ENCODE measurements around the gene MASP2. TPM values are rescaled to one million over a fixed set of nuclear protein-coding genes. Genes with fewer than 3 reads are reported as not detected.
"Not testable (repeated sequence)": the region's sequence is repeated elsewhere in the genome, so short reads cannot be mapped to it uniquely, and the experiment has no call there.

The MASP2 gene
- total and polyA plus RNA-seq, 12 donors: 0.01 TPM; not detected in 11

- intact Hi-C loops (cut with DNase I): loop anchor here in 9 of 10 donors (5.0 to 10.0 kb wide), 6 partner anchors 65 to 685 kb away; no protein-coding TSS in a partner anchor
- WGBS, 2 donors: 68 to 76% methylated on average over 2 of the region's 2 CpGs
- DNase-seq (no peak), ATAC-seq (no peak)
- Histone ChIP-seq H3K9me3 (no peaks in the 10 kb centered on the region), H3K27ac (no peak overlapping the region), H3K4me1 (peaks cover 0 to 13% (median 3%) of the 10 kb centered on the region in 9 donors), H3K36me3 (no peaks in the 10 kb centered on the region), H3K27me3 (no peaks in the 10 kb centered on the region), H3K4me3 (no peak overlapping the region)
- no peak for TF ChIP-seq CTCF (IDR thresholded peaks at IDR 0.05)
These were observed 7.5 kb downstream of the MASP2 start for GRCh38 chr1:11039351-11040104.

GRCh38 chr1:11037740-11038182, 9.3 kb downstream of the MASP2 start:
- intact Hi-C loops (cut with DNase I): loop anchor here in 9 of 10 donors (2.0 to 10.0 kb wide), 5 partner anchors 197 to 687 kb away; no protein-coding TSS in a partner anchor

GRCh38 chr1:11037019-11037739, 9.9 kb downstream of the MASP2 start:
- WGBS, 2 donors: 53 to 56% methylated on average over 18 of the region's 18 CpGs

More at GRCh38 chr1:11037740-11038182, 9.3 kb downstream of the MASP2 start:
- Histone ChIP-seq H3K36me3 (no peaks in the 10 kb centered on the region), H3K9me3 (no peaks in the 10 kb centered on the region), H3K4me1 (peaks cover 0 to 13% (median 3%) of the 10 kb centered on the region in 9 donors), H3K27ac (no peak overlapping the region), H3K4me3 (no peak overlapping the region), H3K27me3 (no peaks in the 10 kb centered on the region)
- peak; percentile 86 to 97 (median 94) for ATAC-seq
- TF ChIP-seq CTCF (IDR thresholded peaks at IDR 0.05): peak; percentile 89 to 99 (median 97)
- DNase-seq: peak; percentile 82 to 88
- WGBS, 2 donors: 1% methylated on average over 8 of the region's 8 CpGs

GRCh38 chr1:11031624-11032262, 15.3 kb downstream of the MASP2 start:
- H3K27me3 ChIP-seq: no peaks in the 10 kb centered on the region
- no peak for TF ChIP-seq CTCF (IDR thresholded peaks at IDR 0.05)
- DNase-seq (no peak), ATAC-seq (no peak)
- no peaks in the 10 kb centered on the region for H3K9me3 ChIP-seq
- H3K27ac ChIP-seq: no peak overlapping the region
- 92 to 93% methylated on average over 10 of the region's 10 CpGs for WGBS, 2 donors
- no peaks in the 10 kb centered on the region for H3K4me1 ChIP-seq
- intact Hi-C loops (cut with DNase I): loop anchor here in 3 of 10 donors (10.0 kb wide), 2 partner anchors 203 to 693 kb away; no protein-coding TSS in a partner anchor
- H3K4me3 ChIP-seq: no peak overlapping the region
- peaks cover 0 to 42% (median 11%) of the 10 kb centered on the region in 9 donors for H3K36me3 ChIP-seq

More at GRCh38 chr1:11037019-11037739, 9.9 kb downstream of the MASP2 start:
- H3K27me3 ChIP-seq, DNase-seq, H3K27ac ChIP-seq, H3K4me3 ChIP-seq, H3K9me3 ChIP-seq, H3K36me3 ChIP-seq, ATAC-seq: not testable (repeated sequence)
- intact Hi-C loops (cut with DNase I): loop anchor here in 9 of 10 donors (2.0 to 10.0 kb wide), 5 partner anchors 198 to 688 kb away; no protein-coding TSS in a partner anchor
- H3K4me1 ChIP-seq: peaks cover 0 to 13% (median 3%) of the 10 kb centered on the region in 9 donors

Data from heart right ventricle (tissue), 16 donors.